NCI-H2196 treated with DMSO at 0.1 percent for 48 hours (cell line): ENCODE measurements around the gene JAKMIP2.

Experiments
- DNase-seq: peaks from one replicate; lab custom pipeline; 2025; ENCODE audit not compliant: unreplicated experiment; lab: John Stamatoyannopoulos, UW

The JAKMIP2 gene

GRCh38 chr5:147704544-147704943 is 78.0 kb downstream of the JAKMIP2 start:
- no peak for DNase-seq

GRCh38 chr5:147701468-147701867 is 81.1 kb downstream of the JAKMIP2 start:
- DNase-seq: no peak

GRCh38 chr5:147699496-147700088 is 82.9 kb downstream of the JAKMIP2 start:
- DNase-seq: no peak

- no peak for DNase-seq
These were observed 85.1 kb downstream of the JAKMIP2 start for GRCh38 chr5:147697380-147697779.

- DNase-seq: no peak
These were observed 87.8 kb downstream of the JAKMIP2 start for GRCh38 chr5:147694772-147695171.

- DNase-seq: no peak
These were observed 89.3 kb downstream of the JAKMIP2 start for GRCh38 chr5:147693233-147693632.

GRCh38 chr5:147691130-147691529 is 91.4 kb downstream of the JAKMIP2 start:
- DNase-seq: no peak

GRCh38 chr5:147690595-147690994 is 91.9 kb downstream of the JAKMIP2 start:
- DNase-seq: no peak

- no peak for DNase-seq
These were observed 93.1 kb downstream of the JAKMIP2 start for GRCh38 chr5:147689426-147689825.

- no peak for DNase-seq
These were observed 93.7 kb downstream of the JAKMIP2 start for GRCh38 chr5:147688656-147689356.

GRCh38 chr5:147687118-147687517 is 95.4 kb downstream of the JAKMIP2 start:
- no peak for DNase-seq

- DNase-seq: no peak
These were observed 96.1 kb downstream of the JAKMIP2 start for GRCh38 chr5:147686421-147686820.

- DNase-seq: no peak
These were observed 96.5 kb downstream of the JAKMIP2 start for GRCh38 chr5:147685993-147686392.

GRCh38 chr5:147675168-147675567 is 107.4 kb downstream of the JAKMIP2 start:
- DNase-seq: no peak

- DNase-seq: no peak
These were observed 108.1 kb downstream of the JAKMIP2 start for GRCh38 chr5:147674411-147674810.

GRCh38 chr5:147673791-147674190 is 108.7 kb downstream of the JAKMIP2 start:
- no peak for DNase-seq

- no peak for DNase-seq
These were observed 109.3 kb downstream of the JAKMIP2 start for GRCh38 chr5:147673266-147673665.

- DNase-seq: no peak
These were observed 111.2 kb downstream of the JAKMIP2 start for GRCh38 chr5:147671365-147671764.

- DNase-seq: no peak
These were observed 111.7 kb downstream of the JAKMIP2 start for GRCh38 chr5:147670815-147671214.

- no peak for DNase-seq
These were observed 113.2 kb downstream of the JAKMIP2 start for GRCh38 chr5:147669169-147669869.

GRCh38 chr5:147668385-147668784 is 114.1 kb downstream of the JAKMIP2 start:
- no peak for DNase-seq

- DNase-seq: no peak
These were observed 115.2 kb downstream of the JAKMIP2 start for GRCh38 chr5:147667363-147667762.
